D721Med (cell line): ENCODE data around the gene BCAS3.
A peak's percentile ranks its signal among the peaks of the same experiment; 100 is the strongest.

Experiments
- DNase-seq: peaks from one replicate; pipeline ENCODE4 v3.0.0; 2011; ENCODE audit warnings: low spot score; ENCODE audit not compliant: insufficient read length
- FAIRE-seq: peaks from 2 replicates; lab custom pipeline; 2011; peaks lifted over from hg19 to GRCh38; lab: Jason Lieb, UNC
- CTCF ChIP-seq: IDR thresholded peaks from 2 replicates; pipeline ENCODE4 v1.5.1; 2012; ENCODE audit warnings: mild to moderate bottlenecking, control low read depth; ENCODE audit not compliant: insufficient read depth; ENCODE audit errors: missing control alignments

BCAS3 gene

DNA sequence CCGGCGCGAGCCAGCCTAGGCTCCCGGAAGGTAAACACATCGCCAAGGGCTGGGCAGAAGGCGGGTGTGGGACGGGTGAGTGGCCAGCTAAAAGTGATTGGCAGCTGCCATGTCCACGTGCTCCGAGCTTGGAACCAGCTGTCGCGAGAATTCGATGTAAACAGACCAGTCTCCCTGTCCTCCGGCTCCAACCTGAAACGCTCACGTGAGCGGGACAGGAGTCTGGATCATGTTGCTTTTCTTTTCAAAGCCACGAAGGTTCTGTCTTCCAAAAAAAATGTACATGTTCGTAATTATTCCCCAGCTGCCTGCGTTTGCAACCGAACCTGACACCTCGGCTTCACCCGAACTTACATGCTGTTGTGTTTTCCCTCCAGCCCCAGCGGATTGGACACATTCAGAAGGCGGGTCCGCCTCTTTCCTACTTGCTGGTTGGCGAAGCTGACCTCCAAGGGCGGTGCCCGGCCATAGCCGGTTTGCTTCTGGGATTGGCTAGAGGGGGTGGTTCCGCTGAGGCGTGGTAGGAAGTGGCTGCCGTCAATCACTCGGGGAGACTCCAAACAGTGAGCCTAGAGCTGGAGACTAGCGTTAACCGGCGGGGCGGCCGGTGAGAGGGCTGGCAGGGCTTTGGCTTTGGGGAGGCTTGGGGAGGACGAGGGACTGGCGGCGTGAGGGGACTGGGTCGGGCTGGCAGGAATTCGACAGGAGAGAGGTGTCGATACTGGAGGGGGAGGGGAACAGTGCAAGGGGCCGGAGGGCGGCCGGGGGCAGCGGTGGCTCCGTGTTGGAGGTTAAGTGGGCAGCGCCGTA lies at the start of gene BCAS3:
Gene BCAS3, plus strand, starts transcription at position 544 of the 810 bp plus-strand sequence.
- FAIRE-seq (no peak), DNase-seq (peak; percentile 90)
- TF ChIP-seq CTCF: no peak

GRCh38 chr17:60628252-60628889 lies 49.3 kb upstream of the BCAS3 start:
- DNase-seq: no peak
- no peak for FAIRE-seq
- no peak for TF ChIP-seq CTCF

DNA sequence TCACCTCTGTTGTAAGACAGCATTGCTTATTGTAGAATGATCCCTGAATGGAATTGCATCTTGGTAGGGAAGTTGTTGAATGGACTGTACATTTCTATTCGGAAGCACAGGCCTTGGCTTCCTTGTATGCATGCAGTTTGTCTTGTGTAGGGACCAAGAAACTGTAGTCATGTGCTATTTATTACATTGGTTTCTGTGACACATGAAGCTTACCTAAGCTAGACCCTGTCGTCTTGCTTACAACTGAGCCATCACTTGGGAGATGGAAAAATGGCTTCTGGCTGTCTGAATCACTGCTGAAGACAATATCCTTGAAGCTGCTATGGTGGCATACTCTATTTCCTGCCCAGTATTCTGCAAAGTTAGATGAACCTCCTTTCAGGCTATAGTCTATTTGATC lies 48.5 kb upstream of the BCAS3 start:
- DNase-seq (no peak), FAIRE-seq (no peak)
- TF ChIP-seq CTCF: no peak

GRCh38 chr17:60630352-60630751 lies 47.3 kb upstream of the BCAS3 start:
- no peak for TF ChIP-seq CTCF
- FAIRE-seq (no peak), DNase-seq (no peak)

- FAIRE-seq (no peak), DNase-seq (no peak)
- no peak for TF ChIP-seq CTCF
Observed at GRCh38 chr17:60631119-60631518, 46.5 kb upstream of the BCAS3 start.

- DNase-seq (no peak), FAIRE-seq (no peak)
- TF ChIP-seq CTCF: no peak
Observed at GRCh38 chr17:60637683-60638082, 40.0 kb upstream of the BCAS3 start.

GRCh38 chr17:60639019-60639330 lies 38.7 kb upstream of the BCAS3 start:
- no peak for TF ChIP-seq CTCF
- FAIRE-seq (no peak), DNase-seq (no peak)
